BE2C (cell line): Measurements from ENCODE around the gene MAP3K13.

ENCODE experiments used
- DNase-seq: peaks from one replicate; pipeline ENCODE4 v3.0.0-alpha.2; 2020
- H3K27me3 ChIP-seq: fragments of 250-450 bp; sonication (Bioruptor Pico); 2 replicates; pipeline ENCODE4 v1.5.1; 2020; ENCODE audit warnings: mild to moderate bottlenecking
- H3K36me3 ChIP-seq: fragments of 250-450 bp; sonication (Bioruptor Pico); 2 replicates; pipeline ENCODE4 v1.5.1; 2020; ENCODE audit warnings: mild to moderate bottlenecking
- H3K4me1 ChIP-seq: fragments of 250-450 bp; sonication (Bioruptor Pico); 2 replicates; pipeline ENCODE4 v1.5.1; 2020
- H3K4me3 ChIP-seq: 2 replicates; pipeline ENCODE4 v1.5.1; 2011; ENCODE audit warnings: low read depth, low read length
- H3K9me3 ChIP-seq: fragments of 250-450 bp; sonication (Bioruptor Pico); 2 replicates; pipeline ENCODE4 v1.5.1; 2020
- CTCF ChIP-seq: IDR thresholded peaks from 2 replicates; pipeline ENCODE4 v1.5.1; 2012; ENCODE audit warnings: mild to moderate bottlenecking, low read depth, low read length

Gene MAP3K13

GRCh38 chr3:185537369-185537970, 174.5 kb downstream of the MAP3K13 start:
- DNase-seq, result no peak
- no peak overlapping the region for H3K4me3 ChIP-seq
- TF ChIP-seq CTCF, result no peak
- H3K36me3 ChIP-seq, result no peaks in the 10 kb centered on the region
- H3K27me3 ChIP-seq, result no peaks in the 10 kb centered on the region
- H3K9me3 ChIP-seq, result no peaks in the 10 kb centered on the region
- H3K4me1 ChIP-seq, result no peaks in the 10 kb centered on the region
